Testis (tissue), 3 donors: Measurements from ENCODE around the gene GRIA1. TPM values are rescaled to one million over a fixed set of nuclear protein-coding genes. Genes with fewer than 3 reads are reported as not detected.

Experiments
- DNase-seq: peaks from one replicate; pipeline ENCODE4 v3.0.0-alpha.2; 2019
- H3K27ac ChIP-seq, 2 donors: fragments of 200-600 bp; sonication (generic); one replicate each; pipeline ENCODE4 v1.5.1; 2019
- H3K27me3 ChIP-seq: fragments of 200-600 bp; sonication (generic); one replicate; pipeline ENCODE4 v1.5.1; 2019
- H3K36me3 ChIP-seq: fragments of 200-600 bp; sonication (generic); one replicate; pipeline ENCODE4 v1.5.1; 2017; ENCODE audit warnings: low read depth; ENCODE audit errors: missing control alignments
- H3K4me1 ChIP-seq: fragments of 200-600 bp; sonication (generic); one replicate; pipeline ENCODE4 v1.5.1; 2019
- H3K4me3 ChIP-seq, 2 donors: fragments of 200-600 bp; sonication (generic); one replicate each; pipeline ENCODE4 v1.5.1; 2017 to 2019
- H3K9me3 ChIP-seq: fragments of 200-600 bp; sonication (generic); one replicate; pipeline ENCODE4 v1.5.1; 2017
- POLR2A ChIP-seq: fragments of 450-650 bp; IDR thresholded peaks from one replicate; pipeline ENCODE4 v1.6.1; 2017; ENCODE audit warnings: antibody characterized with exemption, mild to moderate bottlenecking, moderate library complexity
- WGBS, 2 donors: methylation state at CpG; one replicate each; pipeline ENCODE4 v1.1.5; 2018; 5-methylcytosine and 5-hydroxymethylcytosine counted together
- intact Hi-C: fragments of 100-400 bp; cut with DNase I; formaldehyde crosslinking; loops from one replicate; pipeline ENCODE4 v1.15.1; 2023; ENCODE audit warnings: low total_unique reads
- polyA plus RNA-seq: library from polyadenylated mRNA; stranded (reverse); fragments of 350-450 nt; fragmentation: Illumina TruSeq; extraction: RNeasy Lipid Tissue Mini Kit (QIAGEN cat#74804); gene quantifications from one replicate; pipeline ENCODE4 v1.2.3, GENCODE V29; 2014; ENCODE audit warnings: low read depth, low replicate concordance; ENCODE audit not compliant: insufficient read depth
- total RNA-seq, 2 donors: library from RNA; depleted of rRNA; stranded (reverse); fragments of >200 nt; gene quantifications; one replicate each; pipeline ENCODE4 v1.2.3, GENCODE V29; 2016
- TF ChIP-seq, protein P1 (sequence below), 3 experiments: fragments of 450-650 bp in 2 of 3; fragments of 200-600 bp in 1 of 3; sonication (generic) in 1 of 3; IDR thresholded peaks; one replicate each; pipeline ENCODE4 v1.5.1; 2016 to 2019; ENCODE audit warnings: antibody characterized with exemption in 3 of 3, mild to moderate bottlenecking in 2 of 3, moderate library complexity in 1 of 3

The GRIA1 gene
- total and polyA plus RNA-seq, 3 donors from 2014 or later = 0.93 to 5.4 (median 3.5) TPM

- H3K27me3 ChIP-seq = no peaks in the 10 kb centered on the region
- no peaks in the 10 kb centered on the region for H3K4me1 ChIP-seq
- DNase-seq = no peak
- intact Hi-C loops = no loop called here
- 93 to 95% methylated on average over 1 of the region's 1 CpG for WGBS, 2 donors
- no peaks in the 10 kb centered on the region for H3K36me3 ChIP-seq
- TF ChIP-seq, protein P1, sequence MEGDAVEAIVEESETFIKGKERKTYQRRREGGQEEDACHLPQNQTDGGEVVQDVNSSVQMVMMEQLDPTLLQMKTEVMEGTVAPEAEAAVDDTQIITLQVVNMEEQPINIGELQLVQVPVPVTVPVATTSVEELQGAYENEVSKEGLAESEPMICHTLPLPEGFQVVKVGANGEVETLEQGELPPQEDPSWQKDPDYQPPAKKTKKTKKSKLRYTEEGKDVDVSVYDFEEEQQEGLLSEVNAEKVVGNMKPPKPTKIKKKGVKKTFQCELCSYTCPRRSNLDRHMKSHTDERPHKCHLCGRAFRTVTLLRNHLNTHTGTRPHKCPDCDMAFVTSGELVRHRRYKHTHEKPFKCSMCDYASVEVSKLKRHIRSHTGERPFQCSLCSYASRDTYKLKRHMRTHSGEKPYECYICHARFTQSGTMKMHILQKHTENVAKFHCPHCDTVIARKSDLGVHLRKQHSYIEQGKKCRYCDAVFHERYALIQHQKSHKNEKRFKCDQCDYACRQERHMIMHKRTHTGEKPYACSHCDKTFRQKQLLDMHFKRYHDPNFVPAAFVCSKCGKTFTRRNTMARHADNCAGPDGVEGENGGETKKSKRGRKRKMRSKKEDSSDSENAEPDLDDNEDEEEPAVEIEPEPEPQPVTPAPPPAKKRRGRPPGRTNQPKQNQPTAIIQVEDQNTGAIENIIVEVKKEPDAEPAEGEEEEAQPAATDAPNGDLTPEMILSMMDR (IDR thresholded peaks at IDR 0.05) = no peak
- no peak for TF ChIP-seq POLR2A
- H3K4me3 ChIP-seq = no peak overlapping the region
- no peak overlapping the region for H3K27ac ChIP-seq
- no peaks in the 10 kb centered on the region for H3K9me3 ChIP-seq
Measured at GRCh38 chr5:153456993-153457392, 33.5 kb upstream of the GRIA1 start.

DNA sequence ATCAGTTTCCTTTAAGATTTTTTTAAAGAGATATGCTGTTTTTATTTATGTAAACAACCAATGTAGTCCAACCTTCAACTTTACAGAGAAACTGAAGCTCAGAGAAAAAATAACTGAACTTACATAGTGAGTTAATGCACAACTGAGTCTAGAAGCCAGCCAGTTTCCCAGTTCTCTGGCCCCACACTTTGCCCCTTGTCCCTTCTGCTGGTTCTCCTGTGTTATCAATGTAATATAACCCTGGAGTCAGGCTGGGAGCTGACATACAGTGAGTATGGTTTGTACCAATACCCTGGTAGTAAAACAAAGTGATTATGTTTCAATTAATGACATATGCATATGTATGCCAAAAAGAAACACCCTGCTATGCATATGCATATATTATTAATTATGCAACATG is 32.2 kb upstream of the GRIA1 start:
- Histone ChIP-seq H3K4me1 (no peaks in the 10 kb centered on the region), H3K36me3 (no peaks in the 10 kb centered on the region), H3K27ac (no peak overlapping the region), H3K27me3 (no peaks in the 10 kb centered on the region), H3K9me3 (no peaks in the 10 kb centered on the region), H3K4me3 (no peak overlapping the region)
- intact Hi-C loops = no loop called here
- DNase-seq = no peak
- TF ChIP-seq POLR2A = no peak
- TF ChIP-seq, protein P1 (IDR thresholded peaks at IDR 0.05) = no peak

DNA sequence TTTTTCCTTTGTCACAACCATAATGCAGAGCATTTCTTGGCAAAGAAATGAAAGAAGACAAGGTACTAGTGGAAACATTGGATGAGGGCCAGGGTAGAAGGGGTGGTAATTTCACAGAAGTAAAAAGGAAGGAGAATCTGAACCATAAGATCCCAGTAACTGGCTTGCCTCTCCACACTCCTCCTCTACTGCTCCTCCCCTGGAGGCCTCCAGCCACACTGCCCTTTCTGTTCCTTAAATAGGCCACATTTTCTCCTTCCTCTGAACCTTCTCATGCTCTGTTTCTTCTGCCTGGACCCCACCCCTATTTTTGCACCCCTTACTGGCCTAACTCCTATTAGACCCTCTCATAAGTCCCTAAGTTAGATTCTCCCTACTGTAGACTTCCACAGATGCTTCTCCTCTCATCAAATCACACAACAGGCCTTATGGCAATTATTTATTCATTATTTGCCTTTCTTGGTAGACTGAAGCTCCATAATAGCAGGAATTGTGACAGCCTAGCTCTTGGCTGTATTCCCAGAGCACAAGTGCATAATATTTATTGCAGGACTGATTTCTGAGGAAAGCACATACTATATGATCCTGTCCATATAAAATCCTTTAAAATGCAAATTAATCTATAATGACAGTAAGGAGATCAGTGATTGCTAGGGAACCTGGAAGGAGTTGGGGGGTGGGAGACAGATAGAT is 31.3 kb upstream of the GRIA1 start:
- no peaks in the 10 kb centered on the region for H3K4me1 ChIP-seq
- H3K27ac ChIP-seq = no peak overlapping the region
- TF ChIP-seq, protein P1 (IDR thresholded peaks at IDR 0.05) = no peak
- no peak for TF ChIP-seq POLR2A
- no peak overlapping the region for H3K4me3 ChIP-seq
- no peaks in the 10 kb centered on the region for H3K9me3 ChIP-seq
- intact Hi-C loops = no loop called here
- no peak for DNase-seq
- no peaks in the 10 kb centered on the region for H3K27me3 ChIP-seq
- H3K36me3 ChIP-seq = no peaks in the 10 kb centered on the region

GRCh38 chr5:153460421-153460820 is 30.0 kb upstream of the GRIA1 start:
- Histone ChIP-seq H3K36me3 (no peaks in the 10 kb centered on the region), H3K4me1 (no peaks in the 10 kb centered on the region), H3K27me3 (no peaks in the 10 kb centered on the region), H3K27ac (no peak overlapping the region), H3K4me3 (no peak overlapping the region), H3K9me3 (no peaks in the 10 kb centered on the region)
- intact Hi-C loops = no loop called here
- no peak for DNase-seq
- WGBS, 2 donors = 85 to 92% methylated on average over 3 of the region's 3 CpGs
- TF ChIP-seq, protein P1 (IDR thresholded peaks at IDR 0.05) = no peak
- TF ChIP-seq POLR2A = no peak

DNA sequence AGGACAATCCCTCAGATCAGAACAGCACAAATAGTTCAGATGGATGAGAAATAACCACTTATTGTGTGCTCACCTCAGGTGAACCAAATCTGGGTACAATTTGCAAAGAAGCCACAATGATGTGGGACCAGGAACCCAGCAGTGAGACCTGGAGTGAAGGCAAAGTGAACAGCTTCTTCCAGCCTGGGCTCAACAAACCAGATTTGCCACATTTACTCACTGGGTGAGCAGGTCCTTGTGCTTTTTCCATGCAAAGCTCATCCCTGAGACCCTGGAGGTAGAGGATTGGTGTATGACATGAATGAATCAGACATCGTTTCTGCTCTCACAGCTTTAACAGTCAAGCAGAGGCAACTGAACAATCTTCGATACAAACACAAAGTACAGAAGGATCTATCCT is 29.1 kb upstream of the GRIA1 start:
- intact Hi-C loops = no loop called here
- H3K4me3 ChIP-seq = no peak overlapping the region
- no peak overlapping the region for H3K27ac ChIP-seq
- H3K9me3 ChIP-seq = no peaks in the 10 kb centered on the region
- no peak for DNase-seq
- H3K27me3 ChIP-seq = no peaks in the 10 kb centered on the region
- no peaks in the 10 kb centered on the region for H3K36me3 ChIP-seq
- TF ChIP-seq, protein P1 (IDR thresholded peaks at IDR 0.05) = no peak
- no peak for TF ChIP-seq POLR2A
- H3K4me1 ChIP-seq = no peaks in the 10 kb centered on the region
- 85 to 94% methylated on average over 2 of the region's 2 CpGs for WGBS, 2 donors
